ENCODE measurements around the gene GPX3.

GPX3 gene, protein sequence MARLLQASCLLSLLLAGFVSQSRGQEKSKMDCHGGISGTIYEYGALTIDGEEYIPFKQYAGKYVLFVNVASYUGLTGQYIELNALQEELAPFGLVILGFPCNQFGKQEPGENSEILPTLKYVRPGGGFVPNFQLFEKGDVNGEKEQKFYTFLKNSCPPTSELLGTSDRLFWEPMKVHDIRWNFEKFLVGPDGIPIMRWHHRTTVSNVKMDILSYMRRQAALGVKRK
- 0.97 to 29.8 (median 7.0) reads per million in 17 experiments for total RNA-seq

DNA sequence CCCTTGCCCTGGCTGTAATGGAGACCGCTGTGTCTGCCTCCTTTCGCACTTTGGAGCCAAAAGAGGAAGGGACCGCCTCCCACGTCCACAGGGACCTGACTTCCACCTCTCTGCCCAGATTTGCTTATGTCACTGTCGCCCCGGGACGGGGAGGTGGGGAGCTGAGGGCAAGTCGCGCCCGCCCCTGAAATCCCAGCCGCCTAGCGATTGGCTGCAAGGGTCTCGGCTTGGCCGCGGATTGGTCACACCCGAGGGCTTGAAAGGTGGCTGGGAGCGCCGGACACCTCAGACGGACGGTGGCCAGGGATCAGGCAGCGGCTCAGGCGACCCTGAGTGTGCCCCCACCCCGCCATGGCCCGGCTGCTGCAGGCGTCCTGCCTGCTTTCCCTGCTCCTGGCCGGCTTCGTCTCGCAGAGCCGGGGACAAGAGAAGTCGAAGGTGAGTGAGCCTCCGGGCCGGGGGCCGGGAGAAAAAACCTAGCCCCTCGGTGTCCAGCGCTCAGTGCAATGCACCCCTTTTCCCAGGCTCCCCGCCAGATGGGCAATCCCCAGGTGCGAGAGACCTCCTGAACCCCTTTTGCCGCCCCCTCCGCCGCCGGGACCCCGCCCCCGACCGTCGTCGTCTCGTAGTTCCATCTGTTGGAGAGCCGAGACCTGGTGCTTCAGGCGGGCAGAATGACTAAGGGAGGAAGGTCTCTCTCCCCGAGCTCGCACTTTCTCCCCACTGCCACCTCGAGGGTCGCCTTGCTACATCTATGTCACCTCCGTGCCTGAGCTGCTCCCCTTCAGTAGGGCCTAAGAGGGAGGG is at the start of gene GPX3:
Gene GPX3, plus strand, starts transcription at position 288 of the 807 bp plus-strand sequence. Its CDS starts 64 bp downstream, at position 352.
- DNase-seq = peak; percentile 84 to 94 (median 91)

DNA sequence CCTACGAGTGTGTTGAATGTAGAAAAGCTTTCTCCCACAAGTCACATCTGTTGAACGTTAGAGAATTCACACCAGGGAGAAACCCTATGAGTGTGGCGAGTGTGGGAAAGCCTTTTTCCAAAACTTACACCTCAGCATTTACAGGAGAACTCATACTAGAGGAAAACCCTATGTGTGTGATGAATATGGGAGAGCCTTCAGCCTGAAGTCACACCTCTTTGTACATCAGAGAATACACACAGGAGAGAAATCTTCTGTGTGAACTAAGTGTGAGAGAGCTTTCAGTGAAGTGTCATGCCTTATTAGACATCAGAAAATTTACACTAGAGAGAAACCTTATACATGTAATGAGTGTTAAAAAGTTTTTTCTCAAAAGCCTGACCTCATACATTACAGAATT is 41.8 kb upstream of the GPX3 start:
- DNase-seq = no peak

GRCh38 chr5:150987746-150988145 is 32.6 kb upstream of the GPX3 start:
- DNase-seq = no peak

GRCh38 chr5:150989695-150990094 is 30.7 kb upstream of the GPX3 start:
- DNase-seq = no peak

DNA sequence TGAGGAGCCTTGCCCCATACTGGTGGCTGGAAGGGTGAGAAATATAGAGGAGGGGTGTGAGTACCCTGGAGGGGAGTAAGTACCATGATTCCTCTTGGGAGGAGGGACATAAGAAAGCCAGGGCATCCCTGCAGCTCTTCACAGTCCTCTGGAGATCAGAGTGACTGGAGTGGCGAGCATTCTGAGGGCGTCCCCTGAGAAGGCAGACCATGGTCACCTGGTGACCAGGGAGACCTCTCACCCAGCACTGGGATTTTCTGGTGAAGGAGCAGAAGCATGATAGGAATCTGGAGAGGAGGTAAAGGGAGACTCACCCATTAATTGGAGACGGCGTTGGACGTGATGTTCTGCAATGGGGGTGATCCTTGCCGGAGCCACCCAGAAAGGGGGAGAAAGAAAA is 27.7 kb upstream of the GPX3 start:
- no peak for DNase-seq

DNA sequence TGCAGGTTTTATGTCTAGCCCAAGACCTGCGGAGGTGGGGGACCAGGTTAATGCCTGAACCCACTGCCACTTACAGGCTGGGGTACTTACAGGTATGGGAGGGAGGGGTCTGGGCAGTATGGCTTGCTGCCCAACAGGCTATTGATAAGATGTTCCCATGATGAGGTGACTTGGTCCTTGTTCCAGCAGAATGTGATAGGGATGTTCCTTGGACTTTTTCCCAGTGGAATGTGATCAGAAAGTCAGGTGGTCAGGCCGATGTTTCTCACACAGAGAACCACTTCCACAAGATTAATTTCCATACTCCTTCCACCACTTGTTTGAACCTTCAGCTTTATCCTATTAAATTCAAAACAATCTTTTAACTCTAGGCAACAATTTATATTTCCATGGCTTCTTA is 27.0 kb upstream of the GPX3 start:
- no peak for DNase-seq

- DNase-seq = no peak
Observed at GRCh38 chr5:150993826-150994412, 26.5 kb upstream of the GPX3 start.

GRCh38 chr5:150999704-151000442 is 20.5 kb upstream of the GPX3 start:
- no peak for DNase-seq

DNA sequence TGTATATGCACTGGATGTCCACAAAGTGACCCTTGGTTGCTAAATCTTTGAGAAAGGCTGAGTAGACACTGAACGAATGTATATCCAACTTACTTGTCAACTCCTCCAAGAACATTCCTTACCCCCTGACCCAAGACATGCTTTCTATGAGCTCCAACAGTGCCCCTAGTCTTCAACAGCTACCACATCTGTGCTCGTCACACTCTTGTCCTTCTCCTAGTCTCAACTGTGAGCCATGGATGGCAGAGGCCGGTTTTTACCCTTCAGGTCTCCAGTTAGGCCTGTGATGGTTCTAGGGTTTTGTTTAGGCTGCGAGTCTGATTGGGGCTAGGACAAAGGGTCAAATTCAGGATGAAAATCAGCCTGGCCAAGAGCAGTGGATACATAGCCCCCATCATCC is 19.0 kb upstream of the GPX3 start:
- DNase-seq = no peak

- DNase-seq = peak; percentile 46 to 70 (median 66)
Observed at GRCh38 chr5:151002250-151002649, 18.1 kb upstream of the GPX3 start.

- DNase-seq = no peak
Observed at GRCh38 chr5:151002681-151003502, 17.5 kb upstream of the GPX3 start.

DNA sequence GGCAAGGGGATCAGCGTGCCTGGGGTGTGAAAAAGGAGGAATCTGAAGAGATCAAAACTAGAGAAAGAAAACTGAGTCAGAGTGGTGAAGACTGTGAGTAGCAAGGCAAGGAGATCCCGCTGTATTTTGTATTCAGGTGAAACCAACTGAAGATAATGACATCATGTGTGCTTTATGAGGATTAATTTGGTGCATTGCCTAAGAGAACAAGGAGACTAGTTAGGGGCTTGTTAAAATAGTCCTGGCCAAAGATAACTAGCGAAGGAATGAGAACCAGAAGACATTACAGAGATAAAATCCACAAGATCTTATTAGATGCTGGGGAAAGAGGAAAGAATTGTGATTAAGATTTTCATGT is 16.9 kb upstream of the GPX3 start:
- no peak for DNase-seq

GRCh38 chr5:151004499-151004898 is 15.9 kb upstream of the GPX3 start:
- DNase-seq = no peak

- DNase-seq = no peak
Observed at GRCh38 chr5:151005187-151005949, 15.0 kb upstream of the GPX3 start.

DNA sequence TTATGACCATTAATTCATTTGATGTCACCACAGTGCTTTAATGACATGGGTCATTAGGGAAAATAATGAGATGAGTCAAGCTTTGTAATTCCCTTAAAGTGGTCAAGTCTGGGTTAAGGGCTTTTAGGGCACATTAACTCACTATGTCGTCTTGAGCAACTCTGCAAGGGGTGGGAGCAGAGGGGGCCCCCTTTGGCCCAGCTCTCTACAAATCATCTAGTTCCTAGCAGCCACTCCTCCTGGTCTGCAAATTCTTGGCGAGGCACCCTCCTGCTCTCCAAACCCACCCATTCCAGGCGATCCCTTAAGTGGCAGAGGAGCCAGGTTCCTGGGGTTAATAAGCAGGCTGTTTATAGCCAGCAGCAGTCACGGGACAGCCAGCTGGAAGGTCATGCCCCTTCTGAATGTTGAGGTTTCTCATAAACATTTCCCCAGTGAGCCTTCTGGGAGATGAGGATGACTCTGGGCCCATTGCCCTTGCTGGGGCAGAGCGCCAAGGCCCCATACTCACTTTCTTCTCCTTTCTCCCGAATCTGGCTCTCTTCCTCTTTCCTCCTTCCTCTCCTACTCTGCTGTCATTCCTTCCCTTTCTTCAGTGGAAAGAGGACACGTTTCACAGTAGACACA is 14.3 kb upstream of the GPX3 start:
- peak; percentile 73 to 84 (median 80) for DNase-seq

GRCh38 chr5:151006704-151007334 is 13.6 kb upstream of the GPX3 start:
- peak in 3 of 4 experiments; percentile 26 to 42 (median 30) for DNase-seq

DNA sequence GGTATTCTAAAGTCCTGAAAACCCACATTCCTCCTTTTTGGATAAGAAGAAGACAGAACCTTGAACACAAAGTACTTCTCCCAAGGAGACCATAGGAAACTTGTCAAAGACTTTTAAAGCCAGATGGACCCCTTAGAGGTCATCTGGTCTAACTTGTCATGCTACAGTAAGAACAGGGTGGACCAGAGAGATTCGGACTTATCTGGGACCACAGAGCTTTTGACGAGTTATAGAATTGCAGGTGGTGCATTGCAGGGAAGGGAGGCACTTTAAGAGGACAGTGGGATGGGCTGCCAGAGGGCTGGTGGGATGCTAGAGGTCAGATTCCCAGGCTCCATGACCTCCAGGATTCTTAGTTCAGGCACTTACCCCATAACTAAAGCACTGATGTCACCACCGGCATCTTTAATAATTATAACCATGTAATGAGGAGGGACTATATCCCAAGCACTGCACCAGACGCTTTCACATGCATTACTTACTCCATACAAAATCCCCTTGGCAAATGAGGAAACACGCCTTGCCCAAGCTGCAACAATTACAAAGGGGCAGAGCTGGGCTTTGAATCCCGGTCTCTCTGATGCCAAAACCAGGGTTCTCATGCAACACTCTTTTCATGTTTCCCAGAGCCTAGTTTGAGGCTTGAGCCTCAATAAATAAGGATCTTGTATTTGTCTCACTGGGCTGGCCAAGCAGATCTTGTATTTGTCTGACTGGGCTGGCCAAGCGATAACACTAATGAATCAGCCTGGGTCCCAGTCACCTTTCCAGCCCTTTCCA is 12.8 kb upstream of the GPX3 start:
- DNase-seq = peak in 2 of 4 experiments; percentile 37 to 41

GRCh38 chr5:151008210-151008491 is 12.2 kb upstream of the GPX3 start:
- DNase-seq = no peak

DNA sequence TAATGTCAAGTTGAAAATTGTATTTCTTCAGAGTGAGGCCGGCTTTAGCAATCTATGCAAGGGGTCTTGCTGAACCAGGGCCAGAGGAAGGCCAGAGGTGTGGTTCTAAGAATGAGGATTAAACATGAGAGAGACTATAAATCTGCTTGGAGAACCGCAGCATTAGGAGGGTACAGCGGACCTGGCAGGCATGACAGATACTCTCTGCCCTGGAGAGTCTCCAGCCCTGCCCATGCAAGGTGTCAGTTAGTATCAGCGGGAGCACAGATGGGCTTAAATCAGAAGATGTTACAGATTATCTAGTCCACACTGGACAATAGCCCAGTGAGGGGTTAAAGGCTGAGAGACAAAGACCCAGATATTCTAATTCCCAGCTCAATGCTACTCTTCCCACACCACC is 11.5 kb upstream of the GPX3 start:
- DNase-seq = no peak

DNA sequence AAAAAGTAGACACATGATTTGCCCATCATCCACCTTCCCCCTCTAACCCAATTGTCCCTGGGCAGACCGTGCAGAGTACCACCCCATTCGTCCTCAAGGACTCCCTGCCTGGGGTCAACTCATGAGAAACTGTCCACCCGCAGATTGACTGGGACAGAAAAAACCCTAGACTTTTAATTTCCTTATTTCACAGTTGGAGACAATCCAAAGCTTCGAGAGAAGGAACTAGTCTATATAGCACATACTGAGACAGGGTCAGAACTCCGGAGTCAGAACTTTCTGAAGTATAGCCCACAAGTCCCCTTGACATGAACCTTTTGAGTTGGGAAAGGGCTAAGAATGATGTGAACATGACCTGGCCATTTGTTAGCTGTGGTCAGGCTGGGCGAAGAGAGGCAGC is 7.5 kb upstream of the GPX3 start:
- peak in 3 of 4 experiments; percentile 49 to 76 (median 57) for DNase-seq

Data from suppressor macrophage (primary cell).